ENCODE measurements around the gene PAPOLA.

Gene PAPOLA

DNA sequence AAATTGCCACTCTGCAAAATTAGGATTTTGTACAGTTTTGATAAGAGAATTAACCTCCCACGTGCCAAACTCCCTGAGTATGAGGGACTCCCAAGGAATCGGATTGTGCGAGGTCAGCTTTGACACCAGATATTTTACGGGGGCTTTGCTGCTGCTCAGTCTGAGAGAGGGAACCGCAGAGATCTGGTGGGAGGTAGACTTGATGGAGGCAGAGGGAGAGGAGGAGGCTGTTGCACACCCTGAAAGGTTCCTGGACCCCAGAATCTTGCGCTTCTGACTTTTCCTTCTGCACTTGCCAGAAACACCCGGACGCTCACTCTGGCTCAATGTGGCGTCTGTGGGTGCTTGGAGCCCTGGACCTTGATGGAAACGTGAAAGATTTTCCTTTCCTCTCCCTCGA is 83.9 kb downstream of the PAPOLA start:
- DNase-seq (ENCODE audit: low spot score), result no peak

- no peak for DNase-seq (ENCODE audit: low spot score)
Observed at GRCh38 chr14:96586921-96587822, 85.0 kb downstream of the PAPOLA start.

DNA sequence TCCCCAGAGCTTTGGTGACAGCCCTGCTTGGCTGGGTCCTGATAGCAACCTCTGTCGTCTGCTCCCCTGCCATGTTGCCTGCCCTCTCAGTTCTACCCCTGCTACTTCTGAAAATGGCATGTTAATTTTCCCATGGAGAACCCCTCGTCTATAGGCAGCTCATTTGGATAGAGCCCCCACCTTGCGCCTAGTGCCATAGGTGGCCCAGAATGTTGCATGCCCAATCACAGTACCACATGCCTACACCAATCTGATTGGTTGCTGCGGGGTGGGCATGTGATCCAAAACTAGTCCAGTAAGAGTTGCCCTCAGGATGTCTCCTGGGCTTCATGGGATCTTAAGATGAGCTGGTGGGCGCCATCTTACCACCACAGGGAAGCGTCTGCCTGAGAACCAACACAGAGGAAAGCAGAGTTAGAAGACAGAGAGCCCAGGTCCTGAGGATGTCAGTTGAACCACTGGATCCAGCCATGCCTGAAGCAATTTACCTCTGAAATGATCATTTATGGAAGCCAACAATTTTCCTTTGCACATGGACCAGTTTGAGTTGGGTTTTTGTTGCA is 85.7 kb downstream of the PAPOLA start:
- no peak for DNase-seq (ENCODE audit: low spot score)

- no peak for DNase-seq (ENCODE audit: low spot score)
Observed at GRCh38 chr14:96588410-96589257, 86.5 kb downstream of the PAPOLA start.

- DNase-seq (ENCODE audit: low spot score), result no peak
Observed at GRCh38 chr14:96589577-96589976, 87.4 kb downstream of the PAPOLA start.

GRCh38 chr14:96590190-96590864 is 88.1 kb downstream of the PAPOLA start:
- DNase-seq (ENCODE audit: low spot score), result no peak

DNA sequence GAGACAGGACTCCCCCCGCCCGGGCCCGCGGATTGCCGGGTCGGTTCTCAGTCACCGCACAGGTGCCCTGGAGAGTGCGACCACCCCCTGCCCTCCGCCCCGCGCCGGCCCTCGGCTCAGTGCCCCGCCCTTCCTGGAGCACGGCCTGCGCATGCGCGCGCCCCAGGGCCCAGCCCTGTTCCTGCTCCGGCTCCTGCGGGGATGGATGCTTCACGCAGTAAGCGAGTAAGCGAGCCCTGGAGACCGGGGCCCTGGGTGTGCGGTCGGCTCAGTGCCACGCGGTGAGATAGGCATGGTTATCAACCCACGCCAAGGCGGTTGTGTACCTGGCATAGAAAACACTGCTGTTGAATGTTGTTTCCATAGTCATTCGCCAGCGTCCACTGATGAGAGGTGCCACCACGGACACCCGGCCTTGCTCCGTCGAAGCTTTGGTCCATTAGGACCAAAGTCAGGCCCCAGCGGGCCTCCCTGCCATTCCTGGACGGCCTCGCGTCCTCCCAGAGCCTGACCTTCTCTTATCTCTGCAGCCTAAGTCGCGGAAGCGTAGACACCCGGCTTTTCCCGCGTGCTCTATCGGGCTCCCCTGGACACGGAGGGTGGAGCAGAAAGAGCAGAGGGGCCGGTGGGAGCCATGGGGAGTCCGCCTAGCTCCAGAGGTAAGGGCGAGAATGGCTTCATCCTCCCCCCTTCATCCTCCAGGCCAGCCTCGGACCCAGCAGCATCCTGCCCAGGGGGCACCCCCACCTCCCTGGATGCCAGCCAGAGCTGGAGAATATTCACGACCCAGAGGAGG is 90.6 kb downstream of the PAPOLA start:
- peak; percentile 94 for DNase-seq (ENCODE audit: low spot score)

DNA sequence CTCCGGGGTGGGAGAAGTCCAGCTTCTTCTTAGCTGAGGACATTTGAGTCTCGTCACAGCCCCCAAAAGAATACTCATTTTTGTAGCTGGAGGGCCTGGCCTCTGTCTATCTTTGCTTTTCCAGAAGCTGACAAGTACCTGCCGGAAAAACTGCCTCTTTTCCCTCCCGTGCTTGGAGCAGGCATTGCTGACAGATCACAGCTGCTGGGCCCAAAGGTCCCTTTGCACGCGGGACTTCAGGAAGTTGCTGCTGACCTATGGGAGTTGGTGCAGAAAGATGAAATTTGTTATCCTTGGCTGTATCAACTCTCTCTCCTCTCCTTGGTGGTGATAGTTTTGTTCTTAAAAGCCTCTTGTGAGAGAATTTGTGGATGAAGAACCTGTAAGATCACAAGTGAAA is 92.8 kb downstream of the PAPOLA start:
- DNase-seq (ENCODE audit: low spot score), result no peak

DNA sequence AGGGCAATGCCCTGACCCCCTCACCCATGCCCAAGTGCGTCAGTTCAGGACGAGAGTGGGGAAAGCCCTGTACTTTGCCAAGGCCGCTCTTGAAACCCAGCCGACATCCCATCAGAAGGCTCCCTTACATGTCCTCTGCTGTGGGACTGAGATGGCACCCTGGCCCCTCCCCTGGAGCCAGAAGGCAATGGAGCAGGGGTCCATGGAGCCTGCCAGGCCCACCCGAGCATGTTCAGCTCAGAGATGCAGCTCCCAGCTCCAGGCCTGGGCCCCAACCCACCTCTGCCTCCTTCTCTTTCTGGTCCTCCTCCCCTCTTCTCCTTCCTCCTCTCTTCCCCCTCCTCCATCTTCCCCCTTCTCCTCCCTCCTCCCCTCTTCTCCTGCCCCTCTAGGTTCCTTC is 95.5 kb downstream of the PAPOLA start:
- DNase-seq (ENCODE audit: low spot score), result no peak

DNA sequence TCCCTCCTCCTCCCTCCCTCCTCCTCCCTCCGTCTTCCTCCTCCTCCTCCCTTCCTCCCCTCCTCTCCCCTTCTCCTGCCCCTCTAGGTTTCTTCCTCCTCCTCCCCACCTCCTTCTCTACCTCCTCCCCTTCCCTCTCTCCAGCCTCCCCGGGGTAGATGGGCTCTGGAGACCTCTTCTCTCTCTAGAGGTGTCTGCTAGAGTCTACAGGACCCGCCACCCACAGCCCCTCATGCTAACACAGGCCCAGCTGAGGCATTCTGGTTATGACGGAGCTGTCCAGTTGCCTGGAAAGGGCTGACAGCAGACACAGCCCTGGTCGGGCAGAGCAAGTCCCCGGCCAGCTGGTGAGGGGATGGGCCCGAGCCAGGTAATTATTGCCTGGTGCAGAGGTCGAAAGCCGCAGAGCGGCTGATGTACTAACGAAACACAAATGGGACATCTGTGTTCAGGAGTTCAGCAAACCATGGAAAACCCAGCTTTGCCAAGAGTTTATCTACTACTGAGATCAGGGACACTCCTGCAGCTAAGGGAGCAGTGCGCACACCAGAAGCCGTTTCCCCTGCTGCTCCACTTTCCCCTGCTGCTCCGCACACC is 96.2 kb downstream of the PAPOLA start:
- DNase-seq (ENCODE audit: low spot score), result no peak

GRCh38 chr14:96599076-96599475 is 96.9 kb downstream of the PAPOLA start:
- DNase-seq (ENCODE audit: low spot score), result no peak

GRCh38 chr14:96602186-96602585 is 100.0 kb downstream of the PAPOLA start:
- DNase-seq (ENCODE audit: low spot score), result no peak

GRCh38 chr14:96603350-96604255 is 101.4 kb downstream of the PAPOLA start:
- DNase-seq (ENCODE audit: low spot score), result no peak

DNA sequence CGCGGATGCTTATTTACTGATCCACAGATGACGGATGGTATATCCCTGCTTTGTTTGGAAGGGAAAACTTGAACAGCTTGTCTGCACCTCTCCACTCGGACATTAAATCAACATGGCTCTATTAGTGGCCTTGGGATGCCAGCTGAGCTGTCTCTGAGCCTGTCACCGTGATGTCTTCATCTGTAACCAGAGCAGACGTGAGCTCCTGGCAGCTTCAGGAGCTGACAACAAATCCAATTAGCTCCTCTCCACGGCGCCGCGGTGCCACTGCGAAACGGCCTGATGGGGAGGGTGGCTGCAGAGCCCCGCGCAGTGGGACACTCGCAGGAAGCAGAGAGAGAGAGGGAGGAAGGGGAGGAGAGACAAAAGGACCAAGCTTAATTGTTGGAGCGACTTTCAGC is 112.3 kb downstream of the PAPOLA start:
- no peak for DNase-seq (ENCODE audit: low spot score)

GRCh38 chr14:96616161-96616721 is 114.1 kb downstream of the PAPOLA start:
- no peak for DNase-seq (ENCODE audit: low spot score)
